ENCODE data around the gene SPSB1. TPM values are rescaled to one million over a fixed set of nuclear protein-coding genes. Genes with fewer than 3 reads are reported as not detected.

Gene SPSB1
- polyA plus RNA-seq, 1 experiment = 20.3 TPM

DNA sequence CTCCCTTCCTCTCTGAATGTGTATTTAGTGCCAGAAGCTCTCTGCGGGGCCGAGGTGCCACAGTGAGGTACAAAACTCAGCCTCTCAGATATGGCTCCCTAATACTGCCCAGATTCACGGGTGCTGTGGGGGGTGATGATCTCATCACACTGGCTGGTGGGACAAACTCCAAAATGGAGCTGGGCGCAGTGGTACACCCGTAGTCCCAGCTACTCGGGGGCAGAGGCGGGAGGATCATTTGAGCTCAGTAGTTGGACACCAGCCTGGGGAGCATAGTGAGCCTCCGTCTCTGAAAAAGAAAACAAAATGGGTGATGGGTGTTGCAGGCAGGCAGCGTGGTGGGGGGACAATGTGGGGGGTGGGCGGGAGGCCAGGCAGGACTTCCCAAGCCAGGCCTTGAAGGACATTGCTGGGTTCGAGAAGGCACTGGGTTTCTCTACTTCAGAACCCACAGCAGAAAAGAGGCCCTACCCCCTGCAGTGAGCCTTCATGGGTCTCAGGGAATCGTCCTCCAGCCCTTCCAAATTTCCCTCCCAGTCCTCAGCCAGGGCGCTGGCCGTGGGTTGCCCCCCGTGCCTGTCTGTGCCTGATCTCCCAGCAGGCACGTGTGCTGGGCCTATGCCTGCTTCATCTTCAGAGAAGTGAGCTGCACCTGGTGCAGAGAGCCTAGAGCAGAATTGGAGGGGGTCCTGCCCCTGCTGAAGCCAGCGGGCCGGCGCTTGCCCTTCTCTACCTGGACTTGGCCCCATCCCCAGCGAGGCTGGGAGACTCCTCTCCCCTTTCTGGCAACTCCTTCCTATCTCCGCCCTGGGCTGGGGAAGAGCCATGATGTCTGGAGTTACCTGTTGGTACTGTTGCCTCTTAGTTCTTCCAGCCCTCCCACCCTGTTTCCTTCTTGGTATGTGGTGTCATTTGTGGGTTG is 44.1 kb upstream of the SPSB1 start:
- POLR2A ChIA-PET = interaction anchor here (1.1 kb wide), 1 partner anchor 38 kb away, joined by 3 read pairs; no protein-coding TSS in a partner anchor

DNA sequence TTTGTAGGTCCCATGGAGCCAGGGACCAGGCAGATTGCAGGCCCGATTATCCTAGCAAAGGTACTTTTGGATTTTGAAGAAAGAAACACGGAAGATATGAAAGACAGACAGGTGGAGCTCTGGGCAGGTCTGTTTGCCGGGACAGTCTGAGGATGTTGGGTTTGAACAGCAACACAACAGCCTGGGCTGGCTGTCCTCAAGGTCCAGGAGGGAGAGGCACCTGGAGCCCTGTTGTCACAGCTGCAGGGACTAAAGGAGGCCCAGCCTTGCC is 43.5 kb upstream of the SPSB1 start:
- ChIA-PET CTCF (interaction anchor here (0.6 to 1.8 kb wide), 7 partner anchors 40 to 181 kb away, joined by 3 to 11 read pairs (median 4); no protein-coding TSS in a partner anchor), POLR2A (no interaction called here)
- Histone ChIP-seq H3K27ac (ENCODE audit: low read depth, low read length) (no peak overlapping the region), H3K4me3 (ENCODE audit: low read depth, low read length) (no peak overlapping the region), H3K9me3 (ENCODE audit: control insufficient read depth, insufficient read depth, low read length) (no peaks in the 10 kb centered on the region; the same call in 1 of the 2 replicates), H3K27me3 (ENCODE audit: control insufficient read depth, insufficient read depth, low read length) (no peaks in the 10 kb centered on the region)
- TF ChIP-seq, protein P1, sequence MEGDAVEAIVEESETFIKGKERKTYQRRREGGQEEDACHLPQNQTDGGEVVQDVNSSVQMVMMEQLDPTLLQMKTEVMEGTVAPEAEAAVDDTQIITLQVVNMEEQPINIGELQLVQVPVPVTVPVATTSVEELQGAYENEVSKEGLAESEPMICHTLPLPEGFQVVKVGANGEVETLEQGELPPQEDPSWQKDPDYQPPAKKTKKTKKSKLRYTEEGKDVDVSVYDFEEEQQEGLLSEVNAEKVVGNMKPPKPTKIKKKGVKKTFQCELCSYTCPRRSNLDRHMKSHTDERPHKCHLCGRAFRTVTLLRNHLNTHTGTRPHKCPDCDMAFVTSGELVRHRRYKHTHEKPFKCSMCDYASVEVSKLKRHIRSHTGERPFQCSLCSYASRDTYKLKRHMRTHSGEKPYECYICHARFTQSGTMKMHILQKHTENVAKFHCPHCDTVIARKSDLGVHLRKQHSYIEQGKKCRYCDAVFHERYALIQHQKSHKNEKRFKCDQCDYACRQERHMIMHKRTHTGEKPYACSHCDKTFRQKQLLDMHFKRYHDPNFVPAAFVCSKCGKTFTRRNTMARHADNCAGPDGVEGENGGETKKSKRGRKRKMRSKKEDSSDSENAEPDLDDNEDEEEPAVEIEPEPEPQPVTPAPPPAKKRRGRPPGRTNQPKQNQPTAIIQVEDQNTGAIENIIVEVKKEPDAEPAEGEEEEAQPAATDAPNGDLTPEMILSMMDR (IDR thresholded peaks at IDR 0.05; ENCODE audit: low read depth, low read length) = no peak
- DNase-seq (ENCODE audit: low read depth, low spot score) = no peak

More for the DNA sequence above, 44.1 kb upstream of the SPSB1 start:
- CTCF ChIA-PET = interaction anchor here (0.7 to 1.5 kb wide), 4 partner anchors 41 to 180 kb away, joined by 3 to 8 read pairs (median 4); no protein-coding TSS in a partner anchor
- no peaks in the 10 kb centered on the region; the same call in 1 of the 2 replicates for H3K9me3 ChIP-seq (ENCODE audit: control insufficient read depth, insufficient read depth, low read length)
- H3K27ac ChIP-seq (ENCODE audit: low read depth, low read length) = no peak overlapping the region
- no peaks in the 10 kb centered on the region for H3K27me3 ChIP-seq (ENCODE audit: control insufficient read depth, insufficient read depth, low read length)
- TF ChIP-seq, protein P1 (IDR thresholded peaks at IDR 0.05; ENCODE audit: low read depth, low read length) = no peak
- no peak overlapping the region for H3K4me3 ChIP-seq (ENCODE audit: low read depth, low read length)
- no peak for DNase-seq (ENCODE audit: low read depth, low spot score)

DNA sequence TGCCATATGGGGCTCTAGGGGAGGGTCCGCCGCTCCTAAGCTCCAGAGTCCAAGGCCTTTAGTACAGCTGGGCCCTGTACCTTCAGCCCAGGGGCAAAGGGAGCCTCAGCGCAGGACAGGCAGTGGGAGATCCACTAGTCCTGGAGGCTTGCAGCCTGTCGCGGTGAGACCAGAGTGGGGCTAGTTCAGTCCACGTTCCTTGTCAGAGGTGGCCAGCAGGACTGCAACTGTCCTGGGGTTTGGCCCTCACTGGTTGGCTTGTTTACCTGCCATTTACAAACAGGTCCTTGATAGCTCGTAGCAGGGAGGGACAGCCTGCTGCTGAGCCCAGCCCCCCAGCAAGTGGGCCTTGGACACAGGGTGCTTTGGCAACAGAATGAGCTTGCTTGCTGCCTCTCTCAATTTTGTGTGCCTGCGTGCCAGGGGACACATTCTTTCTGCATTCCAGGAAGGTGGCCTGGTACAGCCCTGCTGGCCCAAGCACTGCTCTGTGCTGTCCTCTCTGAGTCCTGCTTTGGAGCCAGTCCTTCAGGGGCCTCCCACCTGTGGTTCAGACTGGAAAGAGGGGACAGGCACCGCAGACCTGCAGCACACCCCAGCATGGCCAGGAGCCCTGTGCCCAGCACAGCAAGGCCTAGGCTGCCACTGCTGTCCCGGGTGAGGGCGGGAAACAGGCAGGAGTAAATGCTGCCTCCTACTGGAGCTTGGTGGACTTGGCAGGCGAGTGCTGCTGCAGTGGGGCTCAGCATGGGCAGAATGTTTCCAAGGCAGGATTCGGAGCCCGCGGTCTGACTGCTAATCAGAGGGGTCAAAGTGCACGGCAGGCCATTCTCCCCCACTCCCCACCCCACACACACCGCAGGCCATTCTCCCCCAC is 42.9 kb upstream of the SPSB1 start:
- TF ChIP-seq, protein P1 (IDR thresholded peaks at IDR 0.05; ENCODE audit: low read depth, low read length) = peak; percentile 59
- DNase-seq (ENCODE audit: low read depth, low spot score) = no peak

DNA sequence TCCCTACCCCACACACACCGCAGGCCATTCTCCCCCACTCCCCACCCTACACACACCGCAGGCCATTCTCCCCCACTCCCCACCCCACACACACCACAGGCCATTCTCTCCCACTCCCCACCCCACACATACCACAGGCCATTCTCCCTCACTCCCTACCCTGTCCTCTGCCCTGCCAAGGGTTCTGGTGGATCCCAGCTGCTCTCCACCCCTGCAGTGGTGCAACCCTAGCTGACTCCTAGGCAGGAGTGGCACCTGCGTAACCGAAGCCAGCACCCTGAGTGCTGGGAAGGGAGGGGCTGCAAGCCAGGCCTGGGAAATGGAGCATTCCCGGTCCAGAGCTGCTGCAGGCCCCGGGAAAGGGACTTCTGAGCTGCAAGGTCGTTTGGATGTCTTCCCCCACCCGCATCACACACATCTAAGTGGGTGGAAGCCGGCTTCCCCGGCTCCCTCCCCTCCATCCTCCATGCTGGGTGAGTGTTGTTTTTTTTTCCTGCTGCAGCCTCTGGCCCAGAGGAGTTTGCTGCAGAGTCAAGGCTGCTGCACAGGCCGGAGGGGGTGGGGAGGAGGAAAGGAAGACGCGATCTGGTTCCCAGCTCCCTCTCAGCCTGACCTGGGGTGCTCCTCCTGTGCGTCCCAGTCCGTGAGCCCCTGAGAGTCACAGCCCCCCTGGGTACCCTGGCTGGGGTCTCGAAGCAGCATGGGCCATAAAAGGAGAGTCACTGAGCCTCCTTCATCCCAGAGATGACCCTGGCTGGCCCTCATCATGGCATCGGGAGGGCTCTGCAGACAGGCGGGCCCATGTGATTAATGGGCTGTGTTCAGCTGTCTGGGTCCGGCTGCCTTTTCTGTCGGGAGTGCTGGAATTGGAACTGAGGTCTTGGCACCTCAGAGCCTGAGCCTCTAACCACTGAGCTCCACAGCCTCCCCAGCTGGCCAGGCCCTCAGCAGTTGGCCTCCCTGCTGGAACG is 42.0 kb upstream of the SPSB1 start:
- CTCF ChIA-PET = interaction anchor here (0.7 to 3.0 kb wide), 8 partner anchors 8 to 149 kb away, joined by 3 to 11 read pairs (median 4); partner anchors contain the start of gene H6PD
- H3K27me3 ChIP-seq (ENCODE audit: control insufficient read depth, insufficient read depth, low read length) = no peaks in the 10 kb centered on the region
- TF ChIP-seq, protein P1 (IDR thresholded peaks at IDR 0.05; ENCODE audit: low read depth, low read length) = no peak
- H3K9me3 ChIP-seq (ENCODE audit: control insufficient read depth, insufficient read depth, low read length) = no peaks in the 10 kb centered on the region; the same call in 1 of the 2 replicates
- POLR2A ChIA-PET = interaction anchor here (0.5 to 0.7 kb wide), 3 partner anchors 24 to 258 kb away, joined by 3 to 5 read pairs (median 3); no protein-coding TSS in a partner anchor
- no peak for DNase-seq (ENCODE audit: low read depth, low spot score)
- H3K4me3 ChIP-seq (ENCODE audit: low read depth, low read length) = no peak overlapping the region
- H3K27ac ChIP-seq (ENCODE audit: low read depth, low read length) = no peak overlapping the region

More for the DNA sequence above, 42.9 kb upstream of the SPSB1 start:
- no peaks in the 10 kb centered on the region; the same call in 1 of the 2 replicates for H3K9me3 ChIP-seq (ENCODE audit: control insufficient read depth, insufficient read depth, low read length)
- no peaks in the 10 kb centered on the region for H3K27me3 ChIP-seq (ENCODE audit: control insufficient read depth, insufficient read depth, low read length)
- CTCF ChIA-PET = interaction anchor here (0.6 to 1.8 kb wide), 7 partner anchors 40 to 181 kb away, joined by 3 to 11 read pairs (median 4); no protein-coding TSS in a partner anchor
- POLR2A ChIA-PET = no interaction called here
- no peak overlapping the region for H3K4me3 ChIP-seq (ENCODE audit: low read depth, low read length)
- H3K27ac ChIP-seq (ENCODE audit: low read depth, low read length) = no peak overlapping the region

Measured in AG04450 (cell line).